Cerebellar nuclear complex (tissue), 1 donor: Measurements from ENCODE around the gene KNDC1.

Source experiments
- DNase-seq, 2 experiments: peaks; one replicate each; lab custom pipeline; 2025; lab: John Stamatoyannopoulos, UW

KNDC1 gene

GRCh38 chr10:133206356-133207040 is 46.5 kb downstream of the KNDC1 start:
- DNase-seq = no peak

DNA sequence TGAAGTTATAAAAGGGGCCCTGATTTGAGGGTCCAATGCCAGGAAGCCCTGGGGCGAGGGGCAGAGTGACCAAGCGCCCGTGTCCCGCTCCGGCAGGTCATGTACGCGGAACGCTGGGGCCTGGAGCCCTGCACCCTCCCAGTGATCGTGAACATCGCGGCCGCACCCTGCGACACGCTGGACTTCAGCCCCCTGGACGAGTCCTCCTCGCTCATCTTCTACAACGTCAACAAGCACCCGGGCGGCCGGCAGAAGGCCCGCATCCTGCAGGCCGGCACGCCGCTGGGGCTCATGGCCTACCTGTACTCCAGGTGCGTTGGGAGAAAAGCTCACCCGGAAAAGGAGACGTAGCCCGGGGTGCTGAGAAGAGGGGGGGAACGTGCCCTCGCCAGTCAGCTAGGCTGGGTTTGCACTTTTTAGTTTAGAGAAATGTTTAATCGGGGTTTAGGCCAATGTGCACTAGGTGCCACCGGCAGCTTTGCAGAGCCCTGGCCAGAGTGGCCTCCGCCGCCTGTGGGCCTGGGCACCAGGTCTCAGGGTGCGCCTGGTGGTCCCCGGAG is 47.1 kb downstream of the KNDC1 start:
- DNase-seq = no peak

DNA sequence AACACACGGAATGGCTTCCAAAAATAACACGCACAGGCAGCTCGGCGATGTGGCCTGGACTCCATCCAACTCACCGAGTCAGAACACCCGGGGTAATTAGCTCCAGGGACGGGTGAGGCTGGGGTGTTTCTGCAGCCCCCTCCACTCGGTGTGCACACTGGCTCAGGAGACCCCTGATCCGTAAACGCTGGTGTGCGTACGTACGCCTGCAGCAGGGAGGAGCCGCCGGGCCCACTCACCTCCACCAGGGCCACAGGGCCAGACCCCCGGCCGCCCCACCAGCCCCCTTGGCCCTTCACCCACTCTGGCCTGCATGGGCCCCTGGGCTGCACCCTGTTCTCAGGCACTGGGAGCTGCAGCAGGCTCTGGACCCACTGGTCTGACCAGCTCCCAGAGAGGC is 47.6 kb downstream of the KNDC1 start:
- no peak for DNase-seq

DNA sequence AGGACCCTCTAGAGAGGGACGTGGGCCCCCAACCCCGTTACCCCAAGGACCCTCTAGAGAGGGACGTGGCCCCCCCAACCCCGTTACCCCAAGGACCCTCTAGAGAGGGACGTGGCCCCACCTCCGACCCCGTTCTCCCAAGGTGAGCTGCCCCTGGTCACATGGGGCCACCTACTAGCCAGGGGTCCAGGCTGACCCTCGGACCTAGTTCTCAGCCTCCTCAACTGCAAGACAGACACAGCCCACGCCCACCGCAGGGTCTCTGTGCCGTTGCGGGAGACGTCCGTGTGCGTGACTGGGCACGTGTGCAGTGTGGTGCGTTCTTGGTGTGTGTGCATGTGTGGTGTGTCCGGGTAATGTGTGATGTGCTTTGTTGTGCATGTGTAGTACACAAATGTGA is 48.4 kb downstream of the KNDC1 start:
- no peak for DNase-seq

DNA sequence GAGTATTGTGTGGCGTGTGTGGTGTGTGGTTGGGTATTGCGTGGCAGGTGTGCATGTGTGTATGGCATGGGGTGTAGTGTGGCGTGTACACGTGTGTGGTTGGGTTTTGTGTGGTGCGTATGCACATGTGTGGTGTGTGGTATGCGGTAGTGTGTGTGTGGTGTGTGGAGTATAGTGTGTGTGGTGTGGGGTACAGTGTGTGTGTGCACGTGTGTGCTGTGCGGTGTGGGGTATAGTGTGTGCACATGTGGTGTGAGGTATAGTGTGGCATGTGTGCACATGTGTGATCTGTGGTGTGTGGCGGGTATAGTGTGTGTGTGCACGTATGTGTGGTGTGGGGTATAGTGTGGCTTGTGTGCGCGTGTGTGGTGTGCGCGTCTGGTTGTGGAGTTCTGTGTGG is 49.1 kb downstream of the KNDC1 start:
- DNase-seq = no peak

DNA sequence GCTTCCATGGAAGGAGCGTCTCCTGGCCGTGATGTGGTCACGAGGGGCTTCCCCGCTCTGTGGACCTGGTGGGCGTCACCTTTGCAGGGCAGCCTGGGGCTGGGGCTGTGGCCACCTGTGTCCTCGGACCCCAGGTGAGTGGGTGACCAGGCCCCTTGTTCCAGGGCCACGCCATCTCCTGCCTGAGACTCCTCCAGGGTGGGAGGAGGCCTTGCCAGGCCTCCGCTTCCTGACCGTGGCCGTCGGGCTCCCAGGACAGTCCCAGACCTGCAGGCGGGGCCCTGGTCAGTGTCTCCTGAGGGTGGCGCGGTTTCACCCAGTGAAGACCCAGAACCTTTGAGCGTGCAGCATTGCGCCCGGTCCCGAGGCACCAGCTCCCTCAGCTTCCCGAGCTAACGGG is 49.6 kb downstream of the KNDC1 start:
- DNase-seq = no peak

- no peak for DNase-seq
These were observed 50.5 kb downstream of the KNDC1 start for GRCh38 chr10:133210398-133211140.

GRCh38 chr10:133211141-133211830 is 51.3 kb downstream of the KNDC1 start:
- no peak for DNase-seq

DNA sequence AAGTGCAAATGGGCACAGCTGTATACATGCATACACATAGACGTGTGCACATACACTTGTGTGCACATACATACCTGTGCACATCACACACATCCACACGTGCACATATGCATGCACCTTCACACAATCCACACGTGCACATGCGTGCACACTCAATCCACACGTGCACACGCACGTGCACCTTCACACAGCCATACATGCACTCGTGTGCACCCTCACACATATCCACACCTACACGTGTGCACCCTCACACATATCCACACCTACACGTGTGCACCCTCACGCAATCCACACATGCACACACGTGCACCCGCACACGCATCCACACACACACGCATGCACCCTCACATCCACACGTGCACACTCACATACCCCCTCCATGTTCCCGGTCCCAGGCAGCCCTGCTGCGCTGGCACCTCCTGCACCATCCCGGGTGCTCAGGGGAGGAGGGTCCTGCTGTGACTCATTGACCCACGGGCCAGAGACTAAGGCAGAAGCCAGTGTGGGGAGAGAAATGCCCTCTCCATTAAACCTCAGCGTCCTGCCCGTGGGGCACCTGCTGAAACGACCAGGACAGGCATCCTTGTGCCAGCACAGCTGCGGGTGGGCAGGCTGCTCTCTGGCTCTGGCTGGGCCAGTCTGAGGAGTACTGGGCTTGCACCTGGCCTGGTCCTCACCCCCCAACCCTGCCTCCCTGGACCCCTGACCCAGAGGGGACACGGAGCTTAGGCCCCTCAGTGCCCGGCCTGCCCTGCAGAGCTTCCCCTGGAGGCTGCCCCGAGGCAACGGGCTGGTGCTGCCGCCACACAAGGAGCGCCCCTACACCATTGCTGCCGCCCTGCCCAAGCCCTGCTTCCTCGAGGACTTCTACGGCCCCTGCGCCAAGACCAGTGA is 52.2 kb downstream of the KNDC1 start:
- no peak for DNase-seq

- DNase-seq = no peak
These were observed 53.0 kb downstream of the KNDC1 start for GRCh38 chr10:133212853-133213494.

DNA sequence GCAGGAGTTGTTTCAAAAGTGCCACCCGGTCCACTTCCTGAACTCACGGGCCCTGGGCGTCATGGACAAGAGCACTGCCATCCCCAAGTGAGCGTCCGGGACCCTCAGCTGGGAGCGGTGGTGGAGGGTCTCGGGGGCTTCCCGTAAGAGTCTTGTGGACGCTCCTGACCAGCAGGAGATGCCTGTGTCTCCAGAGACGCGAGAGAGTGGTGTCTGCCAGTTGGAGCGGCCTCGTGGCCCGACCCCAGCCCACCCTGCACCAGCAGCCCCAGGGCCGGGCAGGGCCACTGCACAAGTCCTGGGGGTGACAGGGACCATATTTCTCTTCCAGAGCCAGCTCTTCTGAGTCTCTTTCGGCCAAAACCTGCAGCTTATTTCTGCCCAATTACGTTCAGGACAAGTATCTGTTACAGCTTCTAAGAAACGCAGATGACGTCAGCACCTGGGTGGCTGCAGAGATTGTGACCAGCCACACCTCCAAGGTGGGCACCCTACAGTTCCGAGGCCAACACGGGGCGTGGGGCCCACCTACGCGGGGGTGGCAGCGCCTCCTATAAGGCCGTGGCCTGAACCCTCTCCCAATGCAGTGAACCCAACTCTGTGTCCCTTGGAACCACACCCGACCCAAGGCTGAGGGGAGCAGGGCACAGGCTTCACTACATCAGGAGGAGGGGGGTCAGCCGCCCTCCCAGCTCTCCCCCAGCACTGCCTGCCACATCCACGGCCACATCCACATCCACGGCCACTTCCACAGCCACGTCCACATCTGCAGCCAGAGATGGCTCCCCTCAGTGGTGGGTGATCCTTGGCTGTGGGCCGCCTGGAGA is 53.8 kb downstream of the KNDC1 start:
- DNase-seq = no peak

DNA sequence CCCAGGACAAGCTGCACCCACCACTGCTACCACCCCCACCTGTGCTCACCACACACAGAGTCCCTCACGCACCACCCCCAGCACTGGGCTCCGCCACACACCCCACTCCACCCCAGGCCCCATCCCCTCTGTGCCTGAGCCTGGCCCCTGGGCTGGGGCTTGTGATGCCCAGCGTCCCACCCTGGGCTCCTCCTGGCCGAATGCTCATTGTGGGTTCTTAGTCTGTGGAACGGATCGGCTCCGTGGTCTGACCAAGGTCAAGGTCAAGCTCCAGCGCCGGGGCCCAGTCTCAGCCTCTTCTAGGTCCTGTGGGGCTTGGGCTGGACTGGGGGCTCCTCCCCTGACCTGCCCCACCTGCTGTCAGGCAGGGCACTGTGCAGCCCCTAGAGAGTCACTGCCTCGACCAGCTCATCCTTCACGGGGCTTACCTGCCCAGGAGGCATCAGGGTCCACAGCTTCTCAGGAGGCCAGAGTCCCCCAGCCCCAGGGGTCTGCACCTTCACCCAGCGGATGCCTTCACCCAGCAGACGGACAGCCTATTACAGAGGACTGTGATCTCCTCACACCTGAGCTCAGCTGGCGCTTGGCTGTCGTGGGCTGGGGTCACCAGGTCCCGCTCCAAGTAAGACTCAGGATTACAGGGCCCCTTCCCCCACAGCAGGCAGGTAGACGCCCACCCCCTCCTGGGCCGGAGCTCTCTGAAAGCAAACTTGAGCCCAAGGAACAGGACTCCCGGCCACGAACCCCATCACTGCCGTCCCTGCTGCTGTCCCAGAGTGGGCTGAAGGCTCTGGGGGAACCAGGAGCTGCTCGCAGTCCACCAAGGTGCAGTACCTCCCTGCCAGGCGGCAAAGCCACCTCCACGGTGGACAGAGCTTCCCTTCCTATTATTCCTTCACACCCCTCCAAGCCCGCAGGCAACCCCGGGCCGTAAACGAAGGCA is 54.7 kb downstream of the KNDC1 start:
- DNase-seq = no peak

DNA sequence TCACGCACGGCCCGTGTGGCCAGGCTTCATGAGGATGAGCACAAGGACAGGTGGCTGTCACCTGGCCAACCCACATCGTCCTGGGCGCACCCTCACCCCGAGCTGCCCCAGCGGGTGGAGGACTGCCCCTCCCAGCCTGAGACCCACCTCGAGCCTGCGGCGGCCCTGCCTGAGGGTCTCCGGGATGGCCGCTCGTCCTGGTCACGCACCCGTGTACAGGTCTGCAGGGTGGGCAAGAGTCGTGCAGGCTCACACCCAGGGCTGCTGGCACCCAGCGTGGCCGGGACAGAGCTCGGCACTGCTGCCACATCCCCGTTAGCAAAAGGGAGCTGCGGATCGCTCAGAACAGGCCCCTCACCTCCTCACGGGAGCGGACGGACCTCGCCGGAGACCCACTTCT is 55.6 kb downstream of the KNDC1 start:
- DNase-seq = no peak

GRCh38 chr10:133216776-133217175 is 56.8 kb downstream of the KNDC1 start:
- DNase-seq = no peak

DNA sequence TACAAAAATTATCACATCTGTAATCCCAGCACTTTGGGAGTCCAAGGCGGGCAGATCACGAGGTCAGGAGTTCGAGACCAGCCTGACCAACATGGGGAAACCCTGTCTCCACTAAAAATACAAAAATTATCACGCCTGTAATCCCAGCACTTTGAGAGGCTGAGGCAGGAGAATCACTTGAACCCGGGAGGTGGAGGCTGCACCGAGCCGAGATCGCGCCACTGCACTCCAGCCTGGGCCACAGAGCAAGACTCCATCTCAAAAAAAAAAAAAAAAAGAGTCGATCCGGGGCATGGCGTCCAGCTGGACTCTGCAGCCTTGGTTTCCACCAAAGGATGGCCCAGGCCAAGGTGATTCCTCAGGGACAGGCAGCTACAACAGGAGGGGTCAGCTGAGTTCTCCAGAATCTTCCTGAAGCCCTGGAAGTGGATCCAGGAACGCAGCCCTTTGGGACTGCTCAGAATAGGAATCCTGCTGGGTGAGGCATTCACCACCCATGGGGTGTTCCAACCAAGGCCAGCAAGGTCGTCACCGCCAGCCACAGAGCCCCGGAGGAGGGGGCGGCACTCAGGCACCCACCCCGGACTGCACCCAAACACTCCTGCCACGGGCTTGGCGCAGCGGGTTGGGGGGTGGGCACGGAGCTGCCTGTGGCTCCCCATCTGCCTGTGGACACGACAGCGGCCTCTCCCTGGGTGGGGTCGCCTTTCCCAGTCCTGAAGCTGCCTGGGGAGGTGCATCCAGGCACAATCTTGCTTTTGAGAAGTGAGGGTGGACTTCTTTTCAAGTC is 58.0 kb downstream of the KNDC1 start:
- DNase-seq = no peak

- no peak for DNase-seq
These were observed 58.9 kb downstream of the KNDC1 start for GRCh38 chr10:133218891-133219290.

DNA sequence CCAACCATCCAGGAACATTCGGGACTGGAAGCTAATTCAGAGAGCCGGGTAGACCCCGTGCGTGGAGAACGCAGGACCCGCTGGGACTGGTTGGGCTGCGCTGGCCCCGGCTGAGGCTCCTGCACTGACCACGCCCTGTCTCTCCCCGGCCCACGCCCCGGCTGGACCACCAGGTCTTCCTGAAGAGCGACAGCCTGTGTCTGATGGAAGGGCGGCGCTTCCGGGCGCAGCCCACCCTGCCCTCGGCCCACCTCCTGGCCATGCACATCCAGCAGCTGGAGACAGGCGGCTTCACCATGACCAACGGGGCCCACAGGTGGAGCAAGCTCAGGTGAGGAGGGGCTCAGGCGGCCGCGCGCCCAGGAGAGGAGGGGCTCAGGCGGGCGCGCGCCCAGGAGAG is 59.8 kb downstream of the KNDC1 start:
- no peak for DNase-seq

DNA sequence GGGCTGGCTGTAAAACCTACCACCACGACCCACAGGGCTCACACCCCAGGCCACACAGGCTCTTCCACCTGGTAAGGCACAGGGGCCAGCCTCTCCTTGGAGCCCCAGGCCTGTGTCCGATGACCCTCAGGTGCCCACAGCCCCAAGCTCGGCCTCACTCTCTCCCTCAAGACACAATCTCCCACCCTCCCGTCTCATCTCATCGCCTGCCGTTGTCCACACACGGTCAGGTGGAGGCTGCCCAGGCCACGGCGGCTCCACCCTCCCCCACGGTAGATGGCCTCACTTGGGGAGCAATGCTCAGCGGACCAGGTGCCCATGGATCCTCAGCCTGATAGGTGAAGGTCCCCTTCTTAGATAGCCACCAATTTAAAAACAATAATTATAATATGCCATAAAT is 61.3 kb downstream of the KNDC1 start:
- DNase-seq = no peak
